CD4-positive, alpha-beta T cell treated with Interferon alpha-2 for 1 hour (primary cell): ENCODE measurements around the gene TNFRSF21.
"Not testable (repeated sequence)": the region's sequence is repeated elsewhere in the genome, so short reads cannot be mapped to it uniquely, and the experiment has no call there.

Experiments
- DNase-seq, 2 donors: peaks; one replicate each; pipeline ENCODE4 v3.0.0-alpha.2; 2020 to 2022

Gene TNFRSF21

DNA sequence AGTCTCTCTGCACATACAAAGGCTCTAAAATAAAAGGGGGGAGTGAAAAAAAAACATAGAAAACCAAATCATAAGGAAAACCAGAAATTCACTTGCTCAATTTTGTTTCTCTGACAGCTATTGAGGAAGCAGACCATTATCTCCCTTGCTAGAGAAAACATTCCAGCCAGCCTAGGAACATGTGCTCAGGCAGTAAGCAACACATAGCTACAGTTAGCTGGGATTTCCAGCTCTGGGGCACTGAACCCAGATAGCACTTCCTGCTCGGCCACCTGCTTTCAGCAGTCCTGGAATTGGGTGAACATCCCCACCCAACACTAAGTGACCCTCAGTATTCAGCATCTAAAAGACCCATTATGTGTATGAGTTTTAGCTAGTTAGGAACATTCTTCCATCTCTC is 61.3 kb downstream of the TNFRSF21 start:
- no peak for DNase-seq

DNA sequence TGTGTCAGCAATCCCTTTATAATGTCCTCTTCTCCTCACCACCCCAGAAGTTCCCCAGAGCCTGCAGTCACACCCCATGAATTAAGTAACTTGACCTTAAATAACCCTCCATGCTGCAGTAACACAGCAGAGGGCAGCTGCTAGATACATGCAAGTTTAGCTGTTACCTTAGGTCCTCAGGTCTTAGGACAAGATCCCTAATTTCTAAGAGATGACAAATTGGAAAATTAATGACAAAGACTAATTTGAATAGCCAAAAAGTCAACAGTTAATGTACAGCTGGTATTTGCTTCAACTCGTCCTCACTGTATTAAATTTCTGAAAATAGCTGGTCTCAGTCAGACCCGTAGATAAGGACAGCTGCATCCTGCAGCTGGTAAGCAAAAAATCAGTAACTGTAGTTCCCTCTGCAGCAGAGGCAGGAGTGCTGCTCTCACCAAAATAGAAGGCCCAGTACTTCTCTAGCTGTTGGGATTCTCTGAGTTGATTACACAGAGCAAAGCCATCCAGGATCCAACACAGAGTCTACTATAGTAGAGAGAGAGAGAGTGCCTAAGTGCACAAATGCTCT is 62.4 kb downstream of the TNFRSF21 start:
- peak in 1 of 2 donors; percentile 2 for DNase-seq

DNA sequence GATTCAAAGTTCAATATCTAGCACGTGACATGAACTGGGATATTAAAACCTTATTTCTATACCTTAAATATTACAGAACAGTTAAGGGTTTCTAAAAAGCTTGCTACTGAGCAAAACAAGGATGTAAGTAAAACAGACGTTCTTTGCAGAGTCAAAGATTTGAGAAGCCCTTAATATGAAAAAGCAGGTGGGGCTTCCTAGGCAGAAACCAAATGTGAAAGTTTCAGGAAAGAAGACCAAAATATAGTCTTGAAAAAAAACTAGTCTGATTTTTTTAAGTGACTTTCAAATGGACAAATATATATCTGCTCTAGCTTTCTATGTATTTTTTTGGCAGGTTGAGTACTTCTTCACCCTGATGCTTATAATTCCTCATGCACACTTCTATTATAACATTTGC is 63.2 kb downstream of the TNFRSF21 start:
- DNase-seq: no peak

- DNase-seq: peak in 1 of 2 donors; percentile 4
These were observed 63.8 kb downstream of the TNFRSF21 start for GRCh38 chr6:47245745-47246371.

GRCh38 chr6:47242483-47243386 is 67.0 kb downstream of the TNFRSF21 start:
- peak; percentile 58 to 83 for DNase-seq

GRCh38 chr6:47241742-47242482 is 67.8 kb downstream of the TNFRSF21 start:
- no peak for DNase-seq

DNA sequence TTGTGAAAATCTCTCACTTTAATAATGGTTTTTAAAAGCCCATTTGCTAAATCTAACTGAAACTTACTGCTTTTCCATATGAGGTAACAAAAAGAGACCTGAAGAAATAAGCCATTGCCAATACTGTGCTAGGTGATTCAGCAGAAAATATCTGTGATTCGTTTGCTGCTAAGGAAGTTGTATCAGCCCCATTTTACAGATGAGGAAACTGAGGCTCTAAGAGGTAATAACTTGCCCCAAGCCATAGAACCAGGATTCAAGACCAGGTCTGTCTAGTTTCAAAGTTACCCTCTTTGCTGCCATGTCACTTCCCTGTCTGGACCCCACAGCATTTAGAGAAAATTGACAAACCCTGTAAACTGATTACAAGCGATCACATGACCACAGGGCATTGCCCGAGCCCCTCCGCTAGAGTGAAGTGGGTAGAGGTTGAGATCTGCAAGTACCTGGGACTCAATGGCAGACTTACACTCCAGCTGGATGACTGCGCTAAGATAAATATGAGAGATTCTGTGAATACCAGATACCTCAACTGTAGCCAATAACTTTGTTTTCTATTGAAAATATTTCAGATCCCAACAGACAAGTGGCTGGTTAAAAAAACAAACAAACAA is 69.3 kb downstream of the TNFRSF21 start:
- no peak for DNase-seq

GRCh38 chr6:47239546-47239945 is 70.2 kb downstream of the TNFRSF21 start:
- DNase-seq: no peak

DNA sequence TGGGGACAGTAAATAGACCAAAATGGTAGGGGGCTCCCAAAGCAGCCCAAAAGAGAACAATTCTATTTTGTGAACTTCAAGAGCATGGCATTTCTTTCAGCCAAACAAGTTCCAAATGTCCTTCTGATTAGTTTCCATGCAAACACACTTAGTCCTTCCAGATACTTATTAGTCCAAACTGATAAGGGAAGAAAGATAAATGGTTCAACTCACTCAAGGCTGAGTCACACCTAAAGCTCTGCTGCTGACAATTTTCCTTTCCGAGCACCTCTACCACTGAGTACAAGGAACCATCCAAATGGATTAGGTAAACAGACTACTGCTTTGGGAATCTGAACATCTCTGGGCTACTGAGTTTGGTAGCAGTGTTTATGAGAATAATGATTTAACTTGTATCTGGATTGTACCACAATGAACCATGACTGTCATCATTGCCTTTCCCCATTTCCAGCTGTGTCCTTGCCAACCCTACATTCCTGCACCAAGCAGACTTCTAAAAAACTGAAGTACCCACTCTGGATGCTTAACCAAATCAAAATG is 71.2 kb downstream of the TNFRSF21 start:
- DNase-seq: no peak

DNA sequence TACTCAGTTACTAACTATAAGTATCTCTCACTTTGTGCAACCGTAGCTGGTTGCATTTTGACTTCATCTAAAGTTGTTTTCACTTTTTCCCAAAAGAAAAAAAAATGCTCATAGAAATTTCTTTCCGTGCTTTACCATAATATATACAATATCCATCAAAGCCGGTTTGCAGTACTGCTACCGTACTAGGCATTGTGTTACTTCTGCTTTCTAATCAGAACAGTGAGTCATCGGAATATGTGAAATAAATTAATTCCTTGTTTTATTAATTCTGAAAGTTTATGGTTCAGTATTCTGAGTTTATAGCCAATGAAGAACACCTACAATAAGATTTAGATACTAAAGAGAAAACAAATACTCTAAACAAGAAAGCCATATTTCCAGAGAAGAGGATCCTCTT is 72.5 kb downstream of the TNFRSF21 start:
- DNase-seq: no peak

- DNase-seq: no peak
These were observed 73.5 kb downstream of the TNFRSF21 start for GRCh38 chr6:47235964-47236760.

GRCh38 chr6:47235421-47235820 is 74.3 kb downstream of the TNFRSF21 start:
- DNase-seq: no peak

DNA sequence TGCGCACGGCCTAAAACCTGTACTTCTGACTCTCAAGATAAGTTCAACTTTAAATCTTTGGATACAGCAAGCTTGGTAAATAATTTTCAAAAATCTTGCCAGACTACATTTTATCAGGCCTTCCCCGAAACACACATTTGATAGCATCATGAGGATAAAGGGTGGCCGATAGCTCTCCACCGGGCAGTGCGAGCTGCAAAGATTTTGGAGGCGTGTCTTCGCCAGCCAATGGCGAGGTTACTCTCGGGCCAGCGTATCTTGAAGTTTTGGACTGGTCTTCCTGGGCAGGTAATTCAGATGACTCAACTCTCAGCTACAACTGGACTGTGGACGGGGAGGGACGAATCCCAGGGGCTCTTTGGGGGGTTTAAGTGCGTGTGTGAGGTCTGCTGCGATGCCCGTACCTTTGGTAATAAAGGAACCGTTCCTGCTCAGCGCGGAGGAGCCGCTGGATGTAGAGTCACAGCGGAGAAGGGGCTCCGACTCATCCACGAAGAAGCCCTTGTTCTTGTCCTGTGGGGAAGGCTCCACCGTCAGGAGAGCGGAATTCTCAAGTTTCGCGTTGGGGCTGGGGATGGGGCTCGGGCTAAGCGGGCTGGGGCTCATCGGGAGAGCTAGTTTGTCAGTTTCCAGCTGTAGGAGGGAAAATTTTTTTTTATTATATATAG is 75.3 kb downstream of the TNFRSF21 start:
- DNase-seq: no peak

DNA sequence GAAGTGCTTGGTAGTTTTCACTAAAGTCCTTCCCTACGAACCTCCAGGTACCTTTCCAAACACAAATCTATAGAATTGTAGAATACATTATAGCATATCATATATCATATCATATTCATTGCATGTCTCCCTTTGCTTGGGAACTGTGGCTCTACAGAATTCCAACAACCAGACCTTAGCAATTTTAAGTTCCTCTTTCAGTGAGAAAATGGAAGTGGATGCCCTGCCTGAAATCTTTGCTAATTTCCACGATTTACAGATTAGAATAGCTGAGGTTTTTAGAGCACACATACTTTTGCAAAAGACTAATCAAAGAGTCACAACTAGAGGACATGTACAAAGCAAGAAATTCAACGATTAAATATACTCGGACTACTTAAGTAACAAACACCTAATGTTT is 78.6 kb downstream of the TNFRSF21 start:
- no peak for DNase-seq

DNA sequence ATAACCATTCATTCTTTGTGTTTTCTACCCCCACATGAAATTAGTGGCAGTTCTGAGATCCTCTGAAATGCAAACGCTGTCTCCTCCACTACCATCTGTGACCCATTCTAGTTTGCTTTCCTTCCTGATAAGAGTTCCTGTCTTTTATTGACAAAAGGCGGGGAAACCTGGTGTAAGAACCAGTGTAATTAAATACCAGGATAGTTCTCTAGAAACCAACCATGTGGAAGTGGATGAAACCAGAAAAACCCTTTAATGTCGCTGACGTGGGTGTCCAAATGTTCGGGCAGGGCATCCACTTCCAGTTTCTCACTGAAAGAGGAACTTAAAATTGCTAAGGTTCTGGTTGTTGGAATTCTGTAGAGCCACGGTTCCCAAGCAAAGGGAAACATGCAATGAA is 79.1 kb downstream of the TNFRSF21 start:
- DNase-seq: no peak

DNA sequence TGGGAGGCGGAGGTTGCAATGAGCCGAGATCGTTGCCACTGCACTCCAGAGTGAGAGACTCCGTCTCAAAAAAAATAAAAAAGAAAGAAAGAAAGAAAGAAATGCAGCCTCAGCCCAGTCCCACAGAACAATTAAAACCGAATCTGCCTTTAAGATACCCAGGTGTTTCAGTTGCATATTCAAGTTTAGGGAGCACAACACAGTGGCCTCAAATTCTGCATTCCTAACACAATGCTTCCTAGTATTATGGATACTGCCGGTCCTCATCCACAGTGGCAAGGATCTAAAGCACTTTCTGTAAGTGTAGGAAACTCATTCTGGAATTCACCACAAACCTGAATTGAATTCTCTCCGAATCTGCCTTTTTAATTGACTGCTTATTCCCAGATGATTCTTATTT is 80.5 kb downstream of the TNFRSF21 start:
- DNase-seq: no peak

DNA sequence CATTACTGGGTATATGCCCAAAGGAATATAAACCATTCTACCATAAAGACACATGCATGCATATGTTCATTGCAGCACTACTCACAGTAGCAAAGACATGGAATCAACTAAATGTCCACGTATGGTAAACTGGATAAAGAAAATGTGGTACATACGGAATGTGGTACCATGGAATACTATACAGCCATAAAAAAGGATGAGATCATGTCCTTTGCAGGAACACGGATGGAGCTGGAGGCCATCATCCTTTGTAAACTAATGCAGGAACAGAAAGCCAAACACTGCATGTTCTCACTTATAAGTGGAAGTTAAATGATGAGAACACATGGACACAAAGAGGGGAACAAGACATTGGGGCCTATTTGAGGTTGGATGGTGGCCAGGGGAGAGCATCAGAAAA is 81.6 kb downstream of the TNFRSF21 start:
- not testable (repeated sequence) for DNase-seq

DNA sequence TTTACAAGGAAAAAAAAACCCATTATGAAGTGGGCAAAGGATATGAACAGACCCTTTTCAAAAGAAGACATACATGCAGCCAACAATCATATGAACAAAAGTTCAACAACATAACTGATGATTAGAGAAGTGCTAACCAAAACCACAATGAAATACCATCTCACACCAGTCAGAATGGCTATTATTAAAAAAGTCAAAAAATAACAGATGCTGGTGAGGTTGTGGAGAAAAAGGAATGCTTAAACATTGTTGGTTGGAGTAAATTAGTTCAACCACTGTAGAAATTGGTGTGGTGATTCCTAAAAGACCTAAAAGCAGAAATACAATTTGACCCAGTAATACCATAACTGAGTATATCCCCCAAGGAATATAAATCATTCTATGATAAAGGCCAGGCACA is 86.5 kb downstream of the TNFRSF21 start:
- not testable (repeated sequence) for DNase-seq

DNA sequence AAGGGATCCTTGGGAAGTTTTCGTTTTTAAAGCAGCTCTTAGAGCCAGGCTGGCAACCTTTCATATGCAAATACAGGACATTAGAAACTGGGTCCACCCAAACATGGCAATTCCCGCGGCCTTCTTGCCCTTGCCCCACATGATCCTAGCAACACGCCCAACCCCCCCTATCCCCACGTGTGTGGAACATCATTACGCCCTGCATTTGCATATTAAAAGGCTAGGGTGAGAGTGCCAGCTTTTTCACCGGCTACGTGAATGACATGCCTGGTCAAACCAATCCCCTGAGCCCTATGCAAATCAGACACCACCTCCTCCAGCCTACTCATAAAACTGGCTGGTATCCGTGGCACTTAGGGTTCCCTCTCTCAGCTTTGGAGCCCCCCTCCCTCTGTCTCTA is 88.1 kb downstream of the TNFRSF21 start:
- no peak for DNase-seq

DNA sequence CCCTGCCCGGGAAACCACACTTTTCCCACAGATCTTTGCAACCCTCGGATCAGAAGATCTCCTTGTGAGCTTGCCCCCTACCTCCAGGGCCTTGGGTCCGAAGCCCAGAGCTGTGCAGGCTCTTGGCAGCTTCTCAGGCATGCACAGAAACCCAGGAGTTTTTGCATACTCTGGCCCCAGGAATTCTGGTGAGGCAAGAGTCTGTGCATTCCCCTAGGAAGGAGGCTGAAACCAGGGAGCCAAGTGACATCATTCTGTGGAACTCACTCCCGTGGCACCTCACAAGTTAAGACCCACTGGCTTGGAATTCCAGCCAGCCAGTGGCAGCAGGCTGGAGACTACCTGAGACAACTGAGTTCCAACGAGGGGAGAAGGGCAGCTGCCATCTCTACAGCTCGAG is 100.1 kb downstream of the TNFRSF21 start:
- no peak for DNase-seq

DNA sequence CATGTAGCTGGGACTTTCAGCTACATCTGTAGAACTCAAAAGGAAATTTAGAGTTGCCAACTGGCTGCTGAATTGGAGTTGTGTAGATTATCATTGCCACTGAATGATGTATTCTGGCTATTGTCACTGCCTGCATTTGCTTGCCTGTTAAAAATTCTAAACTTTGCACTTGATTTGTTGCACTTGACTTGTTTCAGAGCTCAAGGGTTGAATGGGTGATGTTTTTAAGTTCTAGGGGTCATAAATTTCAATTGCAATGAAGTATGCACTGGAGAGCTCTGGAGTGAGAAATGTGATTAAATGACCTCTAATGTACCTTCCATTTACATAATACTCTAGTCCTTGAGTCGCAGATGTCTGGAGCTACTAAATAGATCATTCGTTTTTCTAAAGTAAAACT is 102.4 kb downstream of the TNFRSF21 start:
- no peak for DNase-seq
